K562 (cell line): Measurements from ENCODE around the gene RERE.

Source experiments
- CBX2 ChIP-seq: fragments of 200-600 bp; sonication (generic); IDR thresholded peaks from one replicate; pipeline ENCODE4 v1.6.1; 2012; ENCODE audit warnings: mild to moderate bottlenecking, low read length, inconsistent platforms; ENCODE audit not compliant: insufficient read depth, poor library complexity, severe bottlenecking
- EP300 ChIP-seq: IDR thresholded peaks from 2 replicates; pipeline ENCODE4 v1.6.1; 2012; ENCODE audit warnings: low read length, improper control_type of control experiment
- FOXK1 ChIP-seq: sonication (generic); formaldehyde crosslinking; IDR thresholded peaks from 2 replicates; pipeline ENCODE4 v1.8.0; 2022; ENCODE audit warnings: missing genetic modification reagents, mild to moderate bottlenecking, borderline replicate concordance
- GTF2F1 ChIP-seq: IDR thresholded peaks from 2 replicates; pipeline ENCODE4 v1.6.1; 2011; ENCODE audit warnings: low read depth, low read length, improper control_type of control experiment
- HMGXB4 ChIP-seq: sonication (generic); formaldehyde crosslinking; IDR thresholded peaks from 2 replicates; pipeline ENCODE4 v1.8.1; 2023; ENCODE audit warnings: mild to moderate bottlenecking, missing genetic modification reagents
- POLR2A ChIP-seq: fragments of 450-650 bp; conservative IDR thresholded peaks from 2 replicates; pipeline ENCODE4 v1.6.1; 2016
- POLR2G ChIP-seq: fragments of 200-400 bp; formaldehyde crosslinking; IDR thresholded peaks from 2 replicates; pipeline ENCODE4 v1.6.1; 2017; ENCODE audit warnings: low read depth, mild to moderate bottlenecking, antibody characterized with exemption, low read length, moderate library complexity
- SMAD3 ChIP-seq: fragments of 450-650 bp; formaldehyde crosslinking; conservative IDR thresholded peaks from 2 replicates; pipeline ENCODE4 v1.4.0; 2020; ENCODE audit warnings: mild to moderate bottlenecking
- SNRNP70 ChIP-seq: fragments of 200-400 bp; formaldehyde crosslinking; optimal IDR thresholded peaks from 2 replicates; pipeline ENCODE3; 2017; ENCODE audit warnings: low read depth, low read length
- TCFL5 ChIP-seq: fragments of 250-450 bp; sonication (Bioruptor Pico); conservative IDR thresholded peaks from 2 replicates; pipeline ENCODE4 v1.6.1; 2021; ENCODE audit warnings: mild to moderate bottlenecking, moderate library complexity, matching md5 sums
- TOE1 ChIP-seq, 2 experiments: fragments of 450-650 bp in 1 of 2; sonication (generic) in 1 of 2; formaldehyde crosslinking in 1 of 2; IDR thresholded peaks; 2 replicates each; pipeline versions ENCODE4 v1.7.1 to v1.8.0; 2016 to 2022; ENCODE audit warnings: borderline replicate concordance in 2 of 2, mild to moderate bottlenecking in 2 of 2, antibody characterized with exemption in 1 of 2, inconsistent platforms in 1 of 2, low read depth in 1 of 2, missing genetic modification reagents in 1 of 2, moderate library complexity in 1 of 2
- XRCC3 ChIP-seq: fragments of 450-650 bp; IDR thresholded peaks from 2 replicates; pipeline ENCODE4 v1.6.1; 2017; ENCODE audit warnings: mild to moderate bottlenecking, moderate library complexity
- ZNF668 ChIP-seq: fragments of 250-450 bp; sonication (Bioruptor Pico); IDR thresholded peaks from 2 replicates; pipeline ENCODE4 v1.8.0; 2022; ENCODE audit warnings: mild to moderate bottlenecking, inconsistent platforms
- ZNF707 ChIP-seq: fragments of 250-450 bp; sonication (Bioruptor Pico); conservative IDR thresholded peaks from 2 replicates; pipeline ENCODE4 v1.8.0; 2022; ENCODE audit warnings: inconsistent platforms, mild to moderate bottlenecking, moderate library complexity

DNA sequence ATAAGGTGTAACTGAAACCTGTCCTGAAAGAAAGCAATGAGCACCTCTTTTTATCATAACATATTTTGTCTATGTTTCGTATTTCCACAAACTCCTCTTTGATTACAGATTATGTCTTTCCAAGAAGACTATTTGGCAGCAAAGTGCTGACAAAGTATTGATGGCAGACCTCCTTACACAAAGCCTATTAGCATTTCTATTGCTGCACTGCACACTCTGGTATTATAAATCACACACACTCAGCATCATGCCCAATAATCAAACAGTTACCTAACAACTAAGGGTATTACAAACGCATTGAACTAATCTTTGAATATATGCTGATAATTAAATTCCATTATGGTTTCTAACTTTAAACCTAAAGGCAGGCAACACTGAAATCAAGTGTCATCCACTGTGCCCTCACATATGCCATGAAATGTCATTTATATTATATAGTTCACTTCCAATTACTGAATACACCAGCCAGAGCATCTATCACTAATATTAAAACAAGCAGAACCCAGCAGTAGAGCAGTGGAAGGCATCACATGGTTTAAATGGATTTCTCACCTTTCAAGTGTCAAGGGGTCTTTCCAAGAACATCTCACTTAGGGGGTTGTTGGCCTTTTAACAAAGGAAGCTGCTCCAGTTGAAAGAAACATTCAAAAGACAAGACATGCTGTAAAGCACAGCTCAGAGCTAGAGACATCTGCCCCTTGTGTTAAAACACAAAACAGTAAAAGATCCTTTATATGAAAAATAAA lies 239.1 kb downstream of the RERE start:
- TF ChIP-seq TOE1 (IDR thresholded peaks at IDR 0.05; ENCODE audit: borderline replicate concordance): no peak
- no peak for TF ChIP-seq TOE1 (CRISPR knock-in tag; IDR thresholded peaks at IDR 0.05; ENCODE audit: borderline replicate concordance, low read depth)
- no peak for TF ChIP-seq POLR2A
- no peak for TF ChIP-seq CBX2
- no peak for TF ChIP-seq GTF2F1
- TF ChIP-seq XRCC3: no peak
- TF ChIP-seq SNRNP70: no peak
- TF ChIP-seq ZNF707 (CRISPR knock-in tag): no peak
- TF ChIP-seq TCFL5 (CRISPR knock-in tag): no peak
- TF ChIP-seq HMGXB4: no peak
- no peak for TF ChIP-seq FOXK1 (CRISPR knock-in tag)
- TF ChIP-seq EP300: no peak
- TF ChIP-seq SMAD3 (CRISPR knock-in tag): no peak
- no peak for TF ChIP-seq ZNF668 (CRISPR knock-in tag)
- no peak for TF ChIP-seq POLR2G
